ENCODE results near the gene CYB561D2. TPM values are rescaled to one million over a fixed set of nuclear protein-coding genes. Genes with fewer than 3 reads are reported as not detected.
A peak's percentile ranks its signal among the peaks of the same experiment; 100 is the strongest.

CYB561D2 gene
- total RNA-seq, 1 experiment from 2014 or later = 16.8 TPM

- Histone ChIP-seq H3K27me3 (ENCODE audit: insufficient read depth, low read length) (peaks cover 1% of the 10 kb centered on the region; the same call in 1 of the 2 replicates), H4K91ac (ENCODE audit: insufficient read length, low read depth, low read length) (no peak overlapping the region), H3K27ac (ENCODE audit: insufficient read length, low read depth, low read length) (no peak overlapping the region), H3K18ac (ENCODE audit: insufficient read length, low read depth, low read length) (no peak overlapping the region), H2BK15ac (ENCODE audit: low read depth, low read length) (no peak overlapping the region), H3K4me2 (ENCODE audit: insufficient read depth, insufficient read length, low read length) (no peak overlapping the region), H2BK20ac (ENCODE audit: low read depth, low read length, poor library complexity, severe bottlenecking) (no peak overlapping the region), H3K56ac (ENCODE audit: insufficient read length, low read depth, low read length) (no peak overlapping the region), H2BK12ac (ENCODE audit: insufficient read length, low read depth, low read length) (no peak overlapping the region), H4K5ac (ENCODE audit: insufficient read length, low read depth, low read length) (no peak overlapping the region), H3K23ac (ENCODE audit: insufficient read length, low read depth, low read length) (no peak overlapping the region), H2BK120ac (ENCODE audit: low read depth, low read length, poor library complexity, severe bottlenecking) (no peak overlapping the region), H3K4me1 (ENCODE audit: insufficient read depth, low read length) (no peaks in the 10 kb centered on the region; the same call in 1 of the 2 replicates), H2BK5ac (ENCODE audit: insufficient read length, low read length) (no peak overlapping the region), H2AK5ac (ENCODE audit: insufficient read length, low read length) (no peak overlapping the region), H3K79me2 (ENCODE audit: insufficient read depth, low read length) (peaks cover 5% of the 10 kb centered on the region; the same call in 1 of the 2 replicates), H3T11ph (ENCODE audit: low read length) (no peak overlapping the region), H4K20me1 (ENCODE audit: control insufficient read depth, insufficient read depth, insufficient read length) (no peaks in the 10 kb centered on the region), H3K23me2 (ENCODE audit: insufficient read length, low read depth, low read length, poor library complexity, severe bottlenecking) (peaks cover 17% of the 10 kb centered on the region), H3K14ac (ENCODE audit: insufficient read depth, low read length) (no peak overlapping the region), H3K4ac (ENCODE audit: low read depth, low read length) (no peak overlapping the region), H3K79me1 (ENCODE audit: insufficient read depth, low read depth, low read length, poor library complexity, severe bottlenecking) (no peaks in the 10 kb centered on the region), H3K9ac (ENCODE audit: extremely low read depth, insufficient read length, low read length) (no peak overlapping the region), H4K8ac (replicated peaks; ENCODE audit: insufficient read length, low read depth, low read length) (no peak overlapping the region), H3K9me3 (ENCODE audit: control insufficient read depth, low read depth, low read length) (no peaks in the 10 kb centered on the region), H2AFZ (ENCODE audit: low read length) (no peak overlapping the region)
- no peak for TF ChIP-seq CTCF (conservative IDR thresholded peaks at IDR 0.05)
- Mint-ChIP-seq H3K4me3 (peak overlapping the region in 1 of 2 experiments; percentile 38; a peak in 1 of 5 replicates), H3K27ac (peak overlapping the region in 2 of 3 experiments; percentile 75 to 77; a peak in 2 of 7 replicates), H3K27me3 (ENCODE audit: low read depth) (peaks cover 17% of the 10 kb centered on the region), H3K9me3 (no peaks in the 10 kb centered on the region; a peak in 1 of 5 replicates), H3K36me3 (ENCODE audit: insufficient read depth in 1 of 3, low read depth in 3 of 3) (peaks cover 11 to 45% (median 43%) of the 10 kb centered on the region in 3 experiments), H3K4me1 (peaks cover 23 to 32% of the 10 kb centered on the region in 2 experiments)
- WGBS (ENCODE audit: extremely low coverage, insufficient read length, low lambda C conversion rate) = no CpG with 5 or more reads among the region's 5 CpGs
- no peak for DNase-seq
These were observed 16.2 kb upstream of the CYB561D2 start for GRCh38 chr3:50334339-50335075.

Data from H9 (cell line).